Endodermal cell (in vitro differentiated cells): ENCODE measurements around the gene GRIN2A. TPM values are rescaled to one million over a fixed set of nuclear protein-coding genes. Genes with fewer than 3 reads are reported as not detected.

Experiments used
- DNase-seq: peaks from one replicate; pipeline ENCODE4 v3.0.0-alpha.2; 2017
- H3K27ac ChIP-seq: 2 replicates; pipeline ENCODE4 v1.5.1; 2013; ENCODE audit warnings: mild to moderate bottlenecking, low read depth, low read length, moderate library complexity
- H3K27me3 ChIP-seq: 2 replicates; pipeline ENCODE4 v1.6.1; 2013; ENCODE audit warnings: mild to moderate bottlenecking, low read length, moderate library complexity; ENCODE audit not compliant: insufficient read depth, control insufficient read depth, poor library complexity, severe bottlenecking
- H3K36me3 ChIP-seq: 2 replicates; pipeline ENCODE4 v1.7.0; 2013; ENCODE audit warnings: mild to moderate bottlenecking, low read length, moderate library complexity; ENCODE audit not compliant: control insufficient read depth, insufficient read depth
- H3K4me1 ChIP-seq: one replicate; pipeline ENCODE4 v1.7.0; 2013; ENCODE audit warnings: low read length; ENCODE audit not compliant: control insufficient read depth, insufficient read depth
- H3K4me3 ChIP-seq: 2 replicates; pipeline ENCODE4 v1.5.1; 2013; ENCODE audit warnings: mild to moderate bottlenecking, low read length, moderate library complexity
- H3K9ac ChIP-seq: 2 replicates; pipeline ENCODE4 v1.6.1; 2013; ENCODE audit warnings: mild to moderate bottlenecking, low read length, moderate library complexity; ENCODE audit not compliant: poor library complexity, severe bottlenecking; ENCODE audit errors: extremely low read depth
- H3K9me3 ChIP-seq: 2 replicates; pipeline ENCODE4 v1.6.1; 2013; ENCODE audit warnings: mild to moderate bottlenecking, low read length, moderate library complexity; ENCODE audit not compliant: control insufficient read depth
- H3K27ac Mint-ChIP-seq: 2 replicates; pipeline ENCODE4 v1.8.0; 2020; ENCODE audit warnings: mixed read lengths
- H3K27me3 Mint-ChIP-seq: 2 replicates; pipeline ENCODE4 v1.8.0; 2021; ENCODE audit warnings: mild to moderate bottlenecking, mixed read lengths; ENCODE audit not compliant: insufficient read depth
- H3K36me3 Mint-ChIP-seq: 2 replicates; pipeline ENCODE4 v1.8.0; 2020; ENCODE audit warnings: low read depth, mixed read lengths
- H3K4me1 Mint-ChIP-seq: 2 replicates; pipeline ENCODE4 v1.8.0; 2020; ENCODE audit warnings: mixed read lengths
- H3K4me3 Mint-ChIP-seq: 2 replicates; pipeline ENCODE4 v1.8.0; 2020; ENCODE audit warnings: mild to moderate bottlenecking, moderate library complexity, mixed read lengths
- H3K9me3 Mint-ChIP-seq: 2 replicates; pipeline ENCODE4 v1.8.0; 2020; ENCODE audit warnings: mild to moderate bottlenecking, mixed read lengths
- CTCF ChIP-seq: fragments of 200-600 bp; sonication (generic); conservative IDR thresholded peaks from 2 replicates; pipeline ENCODE4 v1.5.0; 2021; ENCODE audit warnings: antibody characterized with exemption, mild to moderate bottlenecking
- WGBS, 2 experiments: methylation state at CpG; one replicate each; pipeline versions ENCODE4 v1.1.5 to v1.1.7; 2013; ENCODE audit warnings: missing lambda C conversion rate in 2 of 2, mixed read lengths in 1 of 2; ENCODE audit not compliant: insufficient coverage in 1 of 2, insufficient read length in 1 of 2; 5-methylcytosine and 5-hydroxymethylcytosine counted together
- total RNA-seq, 2 donors: library from RNA; stranded (reverse); fragmentation: NEBNext Ultra II Directional in 1 of 2; extraction: Animal tissue kit (Norgen Biotek cat#: 25700) in 1 of 2; gene quantifications; 2 replicates in 1 of 2; 3 replicates in 1 of 2; pipeline ENCODE4 v1.2.1, GENCODE V29; 2021

GRIN2A gene
- total RNA-seq, 2 donors from 2014 or later = 1.2 TPM

GRCh38 chr16:10065019-10065418 is 117.2 kb downstream of the GRIN2A start:
- H3K27me3 Mint-ChIP-seq = peaks cover 62% of the 10 kb centered on the region
- H3K4me1 Mint-ChIP-seq = peaks cover 2% of the 10 kb centered on the region
- DNase-seq = no peak
- no peak overlapping the region for H3K4me3 Mint-ChIP-seq
- Histone ChIP-seq H3K27me3 (peaks cover 37% of the 10 kb centered on the region), H3K36me3 (no peaks in the 10 kb centered on the region), H3K9ac (no peak overlapping the region), H3K9me3 (peaks cover 7% of the 10 kb centered on the region), H3K4me1 (no peaks in the 10 kb centered on the region), H3K27ac (no peak overlapping the region), H3K4me3 (no peak overlapping the region)
- H3K36me3 Mint-ChIP-seq = no peaks in the 10 kb centered on the region
- TF ChIP-seq CTCF = no peak
- 74 to 92% methylated on average over 4 of the region's 4 CpGs for WGBS, 2 experiments
- H3K9me3 Mint-ChIP-seq = no peaks in the 10 kb centered on the region
- H3K27ac Mint-ChIP-seq = no peak overlapping the region

- Histone ChIP-seq H3K27ac (no peak overlapping the region), H3K36me3 (no peaks in the 10 kb centered on the region), H3K9me3 (no peaks in the 10 kb centered on the region), H3K4me3 (no peak overlapping the region), H3K27me3 (peaks cover 17% of the 10 kb centered on the region), H3K9ac (no peak overlapping the region), H3K4me1 (no peaks in the 10 kb centered on the region)
- Mint-ChIP-seq H3K36me3 (no peaks in the 10 kb centered on the region), H3K27ac (no peak overlapping the region), H3K9me3 (peaks cover 4% of the 10 kb centered on the region), H3K4me3 (no peak overlapping the region), H3K4me1 (no peaks in the 10 kb centered on the region), H3K27me3 (peaks cover 23% of the 10 kb centered on the region)
- 90 to 91% methylated on average over 2 to 4 of the region's 4 CpGs for WGBS, 2 experiments
- no peak for DNase-seq
- no peak for TF ChIP-seq CTCF
These were observed 133.4 kb downstream of the GRIN2A start for GRCh38 chr16:10048850-10049249.

GRCh38 chr16:10045947-10046346 is 136.3 kb downstream of the GRIN2A start:
- Mint-ChIP-seq H3K4me3 (no peak overlapping the region), H3K27me3 (peaks cover 20% of the 10 kb centered on the region), H3K36me3 (no peaks in the 10 kb centered on the region), H3K27ac (no peak overlapping the region), H3K9me3 (peaks cover 7% of the 10 kb centered on the region), H3K4me1 (no peaks in the 10 kb centered on the region)
- H3K27me3 ChIP-seq = peaks cover 11% of the 10 kb centered on the region
- H3K9ac ChIP-seq = no peak overlapping the region
- H3K27ac ChIP-seq = no peak overlapping the region
- no peak overlapping the region for H3K4me3 ChIP-seq
- 88 to 93% methylated on average over 3 to 4 of the region's 4 CpGs for WGBS, 2 experiments
- no peak for DNase-seq
- H3K9me3 ChIP-seq = no peaks in the 10 kb centered on the region
- no peaks in the 10 kb centered on the region for H3K4me1 ChIP-seq
- no peaks in the 10 kb centered on the region for H3K36me3 ChIP-seq
- no peak for TF ChIP-seq CTCF
